ENCODE measurements around the gene DENND4C. TPM values are rescaled to one million over a fixed set of nuclear protein-coding genes. Genes with fewer than 3 reads are reported as not detected.
"Not testable (repeated sequence)": the region's sequence is repeated elsewhere in the genome, so short reads cannot be mapped to it uniquely, and the experiment has no call there.

DENND4C gene
- 10 to 100 TPM; 18.1 to 22.6 TPM for total RNA-seq

- Mint-ChIP-seq H3K27ac (no peak within 1 kb of the TSS), H3K4me1 (no peaks in the 10 kb centered on the region), H3K4me3 (no peak within 1 kb of the TSS), H3K9me3 (no peaks in the 10 kb centered on the region), H3K27me3 (no peaks in the 10 kb centered on the region), H3K36me3 (ENCODE audit: low read depth) (no peaks in the 10 kb centered on the region)
- peak; percentile 78 for ATAC-seq (replicated peaks)
Observed at GRCh38 chr9:19230355-19231125, at the start of gene DENND4C. Gene DENND4C (plus strand): TSS chr9:19230693. CDS start chr9:19276175, 45,482 bp downstream.

- Mint-ChIP-seq H3K27ac (no peak overlapping the region), H3K4me1 (peaks cover 5% of the 10 kb centered on the region), H3K9me3 (no peaks in the 10 kb centered on the region), H3K36me3 (ENCODE audit: low read depth) (no peaks in the 10 kb centered on the region), H3K27me3 (no peaks in the 10 kb centered on the region), H3K4me3 (no peak overlapping the region)
- ATAC-seq (replicated peaks), result no peak
Observed at GRCh38 chr9:19180991-19181390, 49.5 kb upstream of the DENND4C start.

- peak; percentile 9 for ATAC-seq (replicated peaks)
- Mint-ChIP-seq H3K4me1 (peaks cover 5% of the 10 kb centered on the region), H3K36me3 (ENCODE audit: low read depth) (no peaks in the 10 kb centered on the region), H3K27ac (no peak overlapping the region), H3K9me3 (no peaks in the 10 kb centered on the region), H3K27me3 (no peaks in the 10 kb centered on the region), H3K4me3 (no peak overlapping the region)
Observed at GRCh38 chr9:19181561-19181960, 48.9 kb upstream of the DENND4C start.

GRCh38 chr9:19184144-19184917 is 46.2 kb upstream of the DENND4C start:
- peaks cover 5% of the 10 kb centered on the region for H3K4me1 Mint-ChIP-seq
- ATAC-seq (replicated peaks), result peak; percentile 100
- H3K36me3 Mint-ChIP-seq (ENCODE audit: low read depth), result no peaks in the 10 kb centered on the region
- peak overlapping the region; percentile 76 for H3K4me3 Mint-ChIP-seq
- peak overlapping the region; percentile 97 for H3K27ac Mint-ChIP-seq
- no peaks in the 10 kb centered on the region for H3K27me3 Mint-ChIP-seq
- H3K9me3 Mint-ChIP-seq, result no peaks in the 10 kb centered on the region

- Mint-ChIP-seq H3K27me3 (no peaks in the 10 kb centered on the region), H3K4me1 (peaks cover 5% of the 10 kb centered on the region), H3K9me3 (no peaks in the 10 kb centered on the region)
Observed at GRCh38 chr9:19185191-19185590, 45.3 kb upstream of the DENND4C start.

GRCh38 chr9:19186232-19186631 is 44.3 kb upstream of the DENND4C start:
- ATAC-seq (replicated peaks), result no peak
- Mint-ChIP-seq H3K9me3 (no peaks in the 10 kb centered on the region), H3K36me3 (ENCODE audit: low read depth) (no peaks in the 10 kb centered on the region), H3K4me3 (no peak overlapping the region), H3K4me1 (peaks cover 5% of the 10 kb centered on the region), H3K27me3 (no peaks in the 10 kb centered on the region), H3K27ac (peak overlapping the region; percentile 21)

More at GRCh38 chr9:19185191-19185590, 45.3 kb upstream of the DENND4C start:
- no peak for ATAC-seq (replicated peaks)
- Mint-ChIP-seq H3K27ac (no peak overlapping the region), H3K4me3 (no peak overlapping the region), H3K36me3 (ENCODE audit: low read depth) (no peaks in the 10 kb centered on the region)

- H3K9me3 Mint-ChIP-seq, result no peaks in the 10 kb centered on the region
- H3K27me3 Mint-ChIP-seq, result peaks cover 2% of the 10 kb centered on the region
- H3K4me1 Mint-ChIP-seq, result peaks cover 5% of the 10 kb centered on the region
- no peaks in the 10 kb centered on the region for H3K36me3 Mint-ChIP-seq (ENCODE audit: low read depth)
- H3K27ac Mint-ChIP-seq, result no peak overlapping the region
- ATAC-seq (replicated peaks), result no peak
- H3K4me3 Mint-ChIP-seq, result no peak overlapping the region
Observed at GRCh38 chr9:19188771-19189170, 41.7 kb upstream of the DENND4C start.

- Mint-ChIP-seq H3K9me3 (no peaks in the 10 kb centered on the region), H3K27ac (no peak overlapping the region), H3K4me1 (no peaks in the 10 kb centered on the region), H3K27me3 (peaks cover 4% of the 10 kb centered on the region), H3K4me3 (no peak overlapping the region), H3K36me3 (ENCODE audit: low read depth) (no peaks in the 10 kb centered on the region)
- ATAC-seq (replicated peaks), result no peak
Observed at GRCh38 chr9:19192202-19193028, 38.1 kb upstream of the DENND4C start.

- Mint-ChIP-seq H3K9me3 (no peaks in the 10 kb centered on the region), H3K4me1 (no peaks in the 10 kb centered on the region), H3K27me3 (peaks cover 4% of the 10 kb centered on the region), H3K4me3 (no peak overlapping the region), H3K27ac (no peak overlapping the region), H3K36me3 (ENCODE audit: low read depth) (no peaks in the 10 kb centered on the region)
- ATAC-seq (replicated peaks), result no peak
Observed at GRCh38 chr9:19193029-19193324, 37.5 kb upstream of the DENND4C start.

GRCh38 chr9:19193358-19193973 is 37.0 kb upstream of the DENND4C start:
- H3K27me3 Mint-ChIP-seq; H3K9me3 Mint-ChIP-seq; H3K27ac Mint-ChIP-seq; H3K36me3 Mint-ChIP-seq (ENCODE audit: low read depth); ATAC-seq (replicated peaks); H3K4me3 Mint-ChIP-seq; H3K4me1 Mint-ChIP-seq: not testable (repeated sequence)

GRCh38 chr9:19198406-19198805 is 32.1 kb upstream of the DENND4C start:
- Mint-ChIP-seq H3K9me3 (no peaks in the 10 kb centered on the region), H3K27me3 (peaks cover 4% of the 10 kb centered on the region), H3K27ac (no peak overlapping the region), H3K36me3 (ENCODE audit: low read depth) (no peaks in the 10 kb centered on the region), H3K4me1 (no peaks in the 10 kb centered on the region), H3K4me3 (no peak overlapping the region)
- no peak for ATAC-seq (replicated peaks)

GRCh38 chr9:19199012-19199411 is 31.5 kb upstream of the DENND4C start:
- no peaks in the 10 kb centered on the region for H3K36me3 Mint-ChIP-seq (ENCODE audit: low read depth)
- H3K9me3 Mint-ChIP-seq, result no peaks in the 10 kb centered on the region
- no peaks in the 10 kb centered on the region for H3K27me3 Mint-ChIP-seq
- H3K4me1 Mint-ChIP-seq, result no peaks in the 10 kb centered on the region
- no peak overlapping the region for H3K27ac Mint-ChIP-seq
- H3K4me3 Mint-ChIP-seq, result no peak overlapping the region
- ATAC-seq (replicated peaks), result no peak

- H3K27ac Mint-ChIP-seq, result no peak overlapping the region
- H3K9me3 Mint-ChIP-seq, result no peaks in the 10 kb centered on the region
- no peak for ATAC-seq (replicated peaks)
- no peaks in the 10 kb centered on the region for H3K27me3 Mint-ChIP-seq
- H3K4me3 Mint-ChIP-seq, result no peak overlapping the region
- no peaks in the 10 kb centered on the region for H3K36me3 Mint-ChIP-seq (ENCODE audit: low read depth)
- no peaks in the 10 kb centered on the region for H3K4me1 Mint-ChIP-seq
Observed at GRCh38 chr9:19200229-19200628, 30.3 kb upstream of the DENND4C start.

Measured in activated T-helper 17 cell treated with anti-CD3 and anti-CD28 coated beads, Interleukin-2, amount 50 U/mL, for 72 hours (primary cell).